B cell (primary cell): ENCODE data around the gene NPC2.

Experiments used
- EZH2 ChIP-seq: IDR thresholded peaks from 2 replicates; pipeline ENCODE4 v1.6.1; 2012; ENCODE audit warnings: borderline replicate concordance, low read depth, mild to moderate bottlenecking, moderate library complexity, low read length; ENCODE audit not compliant: insufficient read depth, poor library complexity, severe bottlenecking
- TF ChIP-seq, protein P1 (sequence below): fragments of 200-600 bp; IDR thresholded peaks from one replicate; pipeline ENCODE4 v1.8.0; 2022; ENCODE audit warnings: antibody characterized with exemption, mild to moderate bottlenecking

GRCh38 chr14:74500417-74501134 lies 7.5 kb upstream of the NPC2 start:
- TF ChIP-seq, protein P1, sequence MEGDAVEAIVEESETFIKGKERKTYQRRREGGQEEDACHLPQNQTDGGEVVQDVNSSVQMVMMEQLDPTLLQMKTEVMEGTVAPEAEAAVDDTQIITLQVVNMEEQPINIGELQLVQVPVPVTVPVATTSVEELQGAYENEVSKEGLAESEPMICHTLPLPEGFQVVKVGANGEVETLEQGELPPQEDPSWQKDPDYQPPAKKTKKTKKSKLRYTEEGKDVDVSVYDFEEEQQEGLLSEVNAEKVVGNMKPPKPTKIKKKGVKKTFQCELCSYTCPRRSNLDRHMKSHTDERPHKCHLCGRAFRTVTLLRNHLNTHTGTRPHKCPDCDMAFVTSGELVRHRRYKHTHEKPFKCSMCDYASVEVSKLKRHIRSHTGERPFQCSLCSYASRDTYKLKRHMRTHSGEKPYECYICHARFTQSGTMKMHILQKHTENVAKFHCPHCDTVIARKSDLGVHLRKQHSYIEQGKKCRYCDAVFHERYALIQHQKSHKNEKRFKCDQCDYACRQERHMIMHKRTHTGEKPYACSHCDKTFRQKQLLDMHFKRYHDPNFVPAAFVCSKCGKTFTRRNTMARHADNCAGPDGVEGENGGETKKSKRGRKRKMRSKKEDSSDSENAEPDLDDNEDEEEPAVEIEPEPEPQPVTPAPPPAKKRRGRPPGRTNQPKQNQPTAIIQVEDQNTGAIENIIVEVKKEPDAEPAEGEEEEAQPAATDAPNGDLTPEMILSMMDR, result no peak
- TF ChIP-seq EZH2, result no peak
